Nephron (organoid): ENCODE results near the gene CLPSL2.

ENCODE experiments used
- H3K27ac Mint-ChIP-seq, 3 experiments: 2 replicates each; pipeline ENCODE4 v1.8.0; 2020; ENCODE audit warnings: mixed read lengths in 3 of 3, mild to moderate bottlenecking in 2 of 3, moderate library complexity in 1 of 3
- H3K27me3 Mint-ChIP-seq: 2 replicates; pipeline ENCODE4 v1.8.0; 2021; ENCODE audit warnings: low read depth, mild to moderate bottlenecking, moderate library complexity, mixed read lengths
- H3K36me3 Mint-ChIP-seq: 2 replicates; pipeline ENCODE4 v1.8.0; 2020; ENCODE audit warnings: low read depth, mixed read lengths
- H3K4me1 Mint-ChIP-seq: 2 replicates; pipeline ENCODE4 v1.8.0; 2020; ENCODE audit warnings: mixed read lengths
- H3K4me3 Mint-ChIP-seq, 3 experiments: 2 replicates each; pipeline ENCODE4 v1.8.0; 2020; ENCODE audit warnings: mild to moderate bottlenecking in 3 of 3, mixed read lengths in 3 of 3, moderate library complexity in 2 of 3
- H3K9me3 Mint-ChIP-seq: 2 replicates; pipeline ENCODE4 v1.8.0; 2020; ENCODE audit warnings: mixed read lengths
- TF ChIP-seq, protein P1 (sequence below), 3 experiments: fragments of 200-600 bp; sonication (generic); IDR thresholded peaks; one replicate each; pipeline ENCODE4 v1.5.0; 2021; ENCODE audit warnings: antibody characterized with exemption in 3 of 3; ENCODE audit not compliant: unreplicated experiment in 3 of 3

Gene CLPSL2

DNA sequence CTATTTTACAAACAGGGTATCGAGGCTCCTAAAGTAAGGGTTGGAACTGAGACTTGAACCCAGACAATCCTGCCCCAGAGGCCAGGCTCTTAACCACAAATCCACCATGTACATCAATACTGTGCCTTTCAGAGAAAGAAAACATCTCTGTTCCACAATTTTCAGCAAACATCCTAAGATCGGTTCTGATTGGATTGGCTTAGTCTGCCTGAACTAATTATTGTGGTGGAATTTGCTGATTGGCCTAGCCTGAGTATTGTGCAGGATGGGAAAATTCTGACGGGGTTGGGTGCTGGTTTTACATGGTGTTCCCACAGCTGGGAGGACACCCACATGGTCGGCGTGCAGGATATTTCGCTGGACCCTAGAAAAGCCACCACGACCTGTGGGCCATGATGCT lies 4.3 kb downstream of the CLPSL2 start, which contains the start of gene CLPSL1:
CLPSL1 (plus strand) TSS at position 301 of the 400 bp plus-strand sequence; CDS start at position 393, 92 bp downstream.
- Mint-ChIP-seq H3K36me3 (no peaks in the 10 kb centered on the region), H3K27me3 (peaks cover 23% of the 10 kb centered on the region), H3K4me1 (no peaks in the 10 kb centered on the region), H3K9me3 (no peaks in the 10 kb centered on the region), H3K4me3 (no peak within 1 kb of the TSS), H3K27ac (no peak within 1 kb of the TSS)
- TF ChIP-seq, protein P1, sequence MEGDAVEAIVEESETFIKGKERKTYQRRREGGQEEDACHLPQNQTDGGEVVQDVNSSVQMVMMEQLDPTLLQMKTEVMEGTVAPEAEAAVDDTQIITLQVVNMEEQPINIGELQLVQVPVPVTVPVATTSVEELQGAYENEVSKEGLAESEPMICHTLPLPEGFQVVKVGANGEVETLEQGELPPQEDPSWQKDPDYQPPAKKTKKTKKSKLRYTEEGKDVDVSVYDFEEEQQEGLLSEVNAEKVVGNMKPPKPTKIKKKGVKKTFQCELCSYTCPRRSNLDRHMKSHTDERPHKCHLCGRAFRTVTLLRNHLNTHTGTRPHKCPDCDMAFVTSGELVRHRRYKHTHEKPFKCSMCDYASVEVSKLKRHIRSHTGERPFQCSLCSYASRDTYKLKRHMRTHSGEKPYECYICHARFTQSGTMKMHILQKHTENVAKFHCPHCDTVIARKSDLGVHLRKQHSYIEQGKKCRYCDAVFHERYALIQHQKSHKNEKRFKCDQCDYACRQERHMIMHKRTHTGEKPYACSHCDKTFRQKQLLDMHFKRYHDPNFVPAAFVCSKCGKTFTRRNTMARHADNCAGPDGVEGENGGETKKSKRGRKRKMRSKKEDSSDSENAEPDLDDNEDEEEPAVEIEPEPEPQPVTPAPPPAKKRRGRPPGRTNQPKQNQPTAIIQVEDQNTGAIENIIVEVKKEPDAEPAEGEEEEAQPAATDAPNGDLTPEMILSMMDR (IDR thresholded peaks at IDR 0.05; ENCODE audit: unreplicated experiment in 3 of 3) = no peak

DNA sequence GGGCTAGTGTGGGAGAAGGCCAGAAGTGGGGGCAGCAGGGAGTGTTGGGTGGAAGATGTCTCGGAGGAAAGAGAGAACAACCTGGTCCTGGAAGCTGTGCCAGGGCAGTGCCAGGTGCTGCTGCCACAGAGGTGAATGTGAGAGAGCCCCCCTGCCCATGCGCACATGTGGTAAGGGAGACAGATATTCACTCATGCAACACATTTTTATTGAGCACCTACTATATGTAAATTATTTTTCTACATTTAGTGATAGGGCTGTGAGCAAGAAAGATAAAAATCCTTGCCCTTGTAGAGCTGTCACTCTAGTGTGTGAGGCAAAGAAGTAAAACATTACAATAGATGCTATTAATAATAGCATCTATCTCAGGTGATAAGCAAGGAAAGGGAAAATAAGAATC lies 4.9 kb downstream of the CLPSL2 start:
- no peaks in the 10 kb centered on the region for H3K36me3 Mint-ChIP-seq
- H3K27ac Mint-ChIP-seq = no peak overlapping the region
- H3K27me3 Mint-ChIP-seq = peaks cover 26% of the 10 kb centered on the region
- TF ChIP-seq, protein P1 (IDR thresholded peaks at IDR 0.05; ENCODE audit: unreplicated experiment in 3 of 3) = no peak
- H3K4me3 Mint-ChIP-seq = no peak overlapping the region
- H3K4me1 Mint-ChIP-seq = no peaks in the 10 kb centered on the region
- H3K9me3 Mint-ChIP-seq = no peaks in the 10 kb centered on the region

DNA sequence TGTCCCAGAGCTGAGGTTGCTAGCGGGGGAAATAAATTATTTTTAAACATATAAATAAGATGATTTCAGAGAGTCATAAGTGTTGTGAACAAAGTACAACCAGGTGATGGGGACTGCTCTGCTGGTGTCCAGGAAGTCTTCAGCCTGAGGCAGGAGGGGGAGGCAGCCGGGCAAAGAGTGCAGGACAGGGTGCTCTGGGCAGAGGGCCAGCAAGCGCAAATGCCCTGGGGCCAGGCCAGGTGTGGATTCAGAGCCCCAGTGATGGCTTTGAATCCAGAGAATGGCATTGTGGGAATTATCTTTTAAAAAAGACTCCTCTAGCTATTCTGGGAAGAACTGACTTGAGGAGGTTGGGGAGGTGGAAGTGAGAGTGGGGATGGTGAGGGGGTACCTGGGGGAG lies 6.0 kb downstream of the CLPSL2 start:
- TF ChIP-seq, protein P1 (IDR thresholded peaks at IDR 0.05; ENCODE audit: unreplicated experiment in 3 of 3) = no peak
- peaks cover 35% of the 10 kb centered on the region for H3K27me3 Mint-ChIP-seq
- no peaks in the 10 kb centered on the region for H3K4me1 Mint-ChIP-seq
- no peak overlapping the region for H3K27ac Mint-ChIP-seq
- H3K36me3 Mint-ChIP-seq = no peaks in the 10 kb centered on the region
- H3K9me3 Mint-ChIP-seq = no peaks in the 10 kb centered on the region
- no peak overlapping the region for H3K4me3 Mint-ChIP-seq

DNA sequence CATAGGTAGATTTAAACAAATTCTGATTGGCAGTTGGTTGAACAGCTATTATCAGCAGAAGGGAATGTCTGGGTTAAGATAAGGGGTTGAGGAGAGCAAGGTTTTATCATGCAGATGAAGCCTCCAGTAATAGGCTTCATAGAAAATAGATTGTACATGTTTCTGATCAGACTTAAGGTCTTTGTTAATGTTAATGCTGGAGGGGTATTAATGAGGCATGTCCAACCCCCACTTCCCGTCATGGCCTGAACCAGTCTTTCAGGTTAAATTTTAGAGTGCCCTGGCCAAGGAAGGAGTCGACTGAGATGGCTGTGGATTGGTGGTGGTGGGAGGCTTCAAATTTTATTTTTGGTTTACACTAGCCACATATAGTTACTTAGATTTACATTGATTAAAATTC lies 7.8 kb downstream of the CLPSL2 start:
- TF ChIP-seq, protein P1 (IDR thresholded peaks at IDR 0.05; ENCODE audit: unreplicated experiment in 3 of 3) = no peak
- no peak overlapping the region for H3K27ac Mint-ChIP-seq
- no peaks in the 10 kb centered on the region for H3K9me3 Mint-ChIP-seq
- no peaks in the 10 kb centered on the region for H3K36me3 Mint-ChIP-seq
- no peak overlapping the region for H3K4me3 Mint-ChIP-seq
- H3K27me3 Mint-ChIP-seq = peaks cover 44% of the 10 kb centered on the region
- no peaks in the 10 kb centered on the region for H3K4me1 Mint-ChIP-seq

DNA sequence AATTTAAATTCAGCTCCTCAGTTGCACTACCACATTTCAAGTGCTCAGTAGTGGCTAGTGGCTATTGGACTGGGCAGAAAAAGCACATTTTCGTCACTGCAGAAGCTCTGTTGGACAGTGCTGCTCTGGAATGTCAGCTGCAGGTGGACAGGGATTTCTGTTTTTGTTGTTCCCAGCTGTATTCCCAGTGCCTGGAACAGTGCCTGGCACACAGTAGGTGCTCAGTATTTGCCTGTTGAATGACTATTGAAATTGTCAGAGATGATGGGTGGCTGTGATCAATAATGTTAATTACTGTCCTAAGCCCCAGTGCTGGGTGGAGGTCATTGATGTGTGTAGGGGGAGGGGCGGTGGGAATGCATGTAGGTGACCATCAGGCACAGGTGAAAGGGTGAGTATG lies 9.9 kb downstream of the CLPSL2 start:
- Mint-ChIP-seq H3K4me1 (no peaks in the 10 kb centered on the region), H3K27me3 (peaks cover 51% of the 10 kb centered on the region), H3K27ac (no peak overlapping the region), H3K9me3 (no peaks in the 10 kb centered on the region), H3K36me3 (no peaks in the 10 kb centered on the region), H3K4me3 (no peak overlapping the region)
- TF ChIP-seq, protein P1 (IDR thresholded peaks at IDR 0.05; ENCODE audit: unreplicated experiment in 3 of 3) = no peak

DNA sequence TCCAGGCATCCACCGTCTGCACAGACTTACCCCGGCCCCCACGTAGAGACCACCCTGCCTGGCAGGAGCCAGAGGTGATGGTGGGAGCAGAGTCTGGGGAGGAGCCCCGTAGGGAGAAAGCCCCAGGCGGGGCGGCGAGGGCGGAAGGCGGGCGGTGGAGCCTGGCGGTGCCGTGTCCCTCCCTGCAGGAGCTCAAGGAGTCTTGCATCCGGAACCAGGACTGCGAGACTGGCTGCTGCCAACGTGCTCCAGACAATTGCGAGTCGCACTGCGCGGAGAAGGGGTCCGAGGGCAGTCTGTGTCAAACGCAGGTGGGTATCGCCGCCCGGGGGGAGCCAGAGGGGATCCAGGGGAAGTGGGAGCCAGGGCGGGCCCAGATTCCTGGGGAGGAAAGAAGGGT lies 10.4 kb downstream of the CLPSL2 start:
- Mint-ChIP-seq H3K27me3 (peaks cover 50% of the 10 kb centered on the region), H3K4me3 (no peak overlapping the region), H3K27ac (no peak overlapping the region), H3K36me3 (no peaks in the 10 kb centered on the region), H3K4me1 (no peaks in the 10 kb centered on the region), H3K9me3 (no peaks in the 10 kb centered on the region)
- TF ChIP-seq, protein P1 (IDR thresholded peaks at IDR 0.05; ENCODE audit: unreplicated experiment in 3 of 3) = no peak
